ENCODE results near the gene TMEM245. TPM values are rescaled to one million over a fixed set of nuclear protein-coding genes. Genes with fewer than 3 reads are reported as not detected.

Gene TMEM245
- total RNA-seq, 1 donor from 2014 or later: 85.3 TPM

DNA sequence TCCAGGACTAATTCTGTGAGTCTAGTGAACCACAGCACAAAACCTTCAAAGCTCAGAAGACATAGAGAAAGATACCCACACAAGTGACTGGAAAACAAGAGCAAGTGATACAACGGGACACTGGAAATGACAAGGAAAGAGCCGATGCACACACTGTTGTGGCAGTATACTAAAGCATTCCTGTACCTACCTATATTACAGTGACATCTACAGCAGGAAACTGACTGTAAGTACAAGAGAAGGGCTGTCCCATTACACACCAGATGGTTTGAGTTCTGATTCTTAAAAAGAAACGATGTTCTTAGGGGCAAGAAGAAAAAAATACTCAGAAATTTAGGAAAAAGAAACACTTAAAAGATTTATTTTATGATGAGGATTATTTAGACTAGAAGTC lies 18.5 kb downstream of the TMEM245 start:
- Histone ChIP-seq H3K27ac (no peak overlapping the region), H3K79me2 (ENCODE audit: low read depth) (peaks cover 100% of the 10 kb centered on the region), H4K20me1 (ENCODE audit: low read depth) (peaks cover 55% of the 10 kb centered on the region), H3K4me1 (peaks cover 15% of the 10 kb centered on the region), H3K36me3 (peaks cover 19% of the 10 kb centered on the region), H3K4me2 (no peak overlapping the region), H3K4me3 (no peak overlapping the region), H3K9me3 (ENCODE audit: low read depth) (no peaks in the 10 kb centered on the region), H2AFZ (replicated peaks) (no peak overlapping the region), H3F3A (ENCODE audit: low read depth) (peaks cover 3% of the 10 kb centered on the region), H3K9ac (no peak overlapping the region), H3K27me3 (no peaks in the 10 kb centered on the region)
- no peaks in the 10 kb centered on the region for H3K27me3 Mint-ChIP-seq (ENCODE audit: insufficient read depth, low read depth)
- H3K27ac Mint-ChIP-seq: no peak overlapping the region
- H3K9me3 Mint-ChIP-seq: peaks cover 12% of the 10 kb centered on the region
- DNase-seq (ENCODE audit: low spot score): no peak
- TF ChIP-seq EZH2phosphoT487 (IDR thresholded peaks at IDR 0.05): no peak
- TF ChIP-seq EZH2 (IDR thresholded peaks at IDR 0.05): no peak
- TF ChIP-seq, protein P1, sequence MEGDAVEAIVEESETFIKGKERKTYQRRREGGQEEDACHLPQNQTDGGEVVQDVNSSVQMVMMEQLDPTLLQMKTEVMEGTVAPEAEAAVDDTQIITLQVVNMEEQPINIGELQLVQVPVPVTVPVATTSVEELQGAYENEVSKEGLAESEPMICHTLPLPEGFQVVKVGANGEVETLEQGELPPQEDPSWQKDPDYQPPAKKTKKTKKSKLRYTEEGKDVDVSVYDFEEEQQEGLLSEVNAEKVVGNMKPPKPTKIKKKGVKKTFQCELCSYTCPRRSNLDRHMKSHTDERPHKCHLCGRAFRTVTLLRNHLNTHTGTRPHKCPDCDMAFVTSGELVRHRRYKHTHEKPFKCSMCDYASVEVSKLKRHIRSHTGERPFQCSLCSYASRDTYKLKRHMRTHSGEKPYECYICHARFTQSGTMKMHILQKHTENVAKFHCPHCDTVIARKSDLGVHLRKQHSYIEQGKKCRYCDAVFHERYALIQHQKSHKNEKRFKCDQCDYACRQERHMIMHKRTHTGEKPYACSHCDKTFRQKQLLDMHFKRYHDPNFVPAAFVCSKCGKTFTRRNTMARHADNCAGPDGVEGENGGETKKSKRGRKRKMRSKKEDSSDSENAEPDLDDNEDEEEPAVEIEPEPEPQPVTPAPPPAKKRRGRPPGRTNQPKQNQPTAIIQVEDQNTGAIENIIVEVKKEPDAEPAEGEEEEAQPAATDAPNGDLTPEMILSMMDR (IDR thresholded peaks at IDR 0.05): no peak
- peaks cover 34% of the 10 kb centered on the region for H3K36me3 Mint-ChIP-seq
- H3K4me3 Mint-ChIP-seq: no peak overlapping the region
- H3K4me1 Mint-ChIP-seq: peaks cover 18% of the 10 kb centered on the region

DNA sequence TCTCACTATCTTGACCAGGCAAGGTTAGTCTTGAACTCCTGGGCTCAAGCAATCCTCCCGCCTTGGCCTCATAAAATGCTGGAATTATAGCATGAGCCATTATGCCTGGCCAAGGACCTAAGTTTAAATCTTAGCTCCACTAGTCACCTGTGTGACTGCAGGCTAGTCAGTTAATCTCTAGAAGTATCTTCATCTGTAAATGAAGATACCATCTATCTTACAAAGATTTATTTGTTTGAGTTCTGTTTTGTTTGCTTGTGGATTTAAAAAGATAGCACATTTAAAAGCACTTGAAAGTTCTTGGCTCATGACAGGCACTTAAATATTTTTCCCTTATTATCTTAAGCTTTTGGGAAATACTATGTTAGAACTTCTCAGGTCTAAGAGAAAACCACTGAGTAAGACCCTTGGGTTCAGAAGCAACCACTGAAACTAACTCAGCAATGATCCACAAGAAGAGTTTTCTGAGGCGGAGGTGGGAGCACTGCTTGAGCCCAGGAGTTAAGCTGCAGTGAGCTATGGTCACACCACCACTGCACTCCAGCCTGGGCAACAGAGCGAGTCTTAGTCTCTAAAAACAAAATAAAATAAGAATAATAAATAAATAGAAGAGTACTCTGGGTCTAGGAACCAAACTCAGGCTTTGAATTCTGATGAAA lies 19.1 kb downstream of the TMEM245 start:
- Histone ChIP-seq H3K27ac (no peak overlapping the region), H4K20me1 (ENCODE audit: low read depth) (peaks cover 58% of the 10 kb centered on the region), H3K4me2 (no peak overlapping the region), H3K4me3 (no peak overlapping the region), H2AFZ (replicated peaks) (no peak overlapping the region), H3K36me3 (peaks cover 18% of the 10 kb centered on the region), H3F3A (ENCODE audit: low read depth) (peaks cover 3% of the 10 kb centered on the region), H3K79me2 (ENCODE audit: low read depth) (peaks cover 100% of the 10 kb centered on the region), H3K4me1 (peaks cover 15% of the 10 kb centered on the region), H3K27me3 (no peaks in the 10 kb centered on the region), H3K9me3 (ENCODE audit: low read depth) (no peaks in the 10 kb centered on the region), H3K9ac (no peak overlapping the region)
- Mint-ChIP-seq H3K4me1 (peaks cover 18% of the 10 kb centered on the region), H3K4me3 (no peak overlapping the region), H3K36me3 (peaks cover 38% of the 10 kb centered on the region), H3K27ac (no peak overlapping the region), H3K27me3 (ENCODE audit: insufficient read depth, low read depth) (peaks cover 2% of the 10 kb centered on the region), H3K9me3 (peaks cover 12% of the 10 kb centered on the region)
- no peak for DNase-seq (ENCODE audit: low spot score)
- TF ChIP-seq EZH2phosphoT487 (IDR thresholded peaks at IDR 0.05) (no peak), EZH2 (IDR thresholded peaks at IDR 0.05) (no peak)
- TF ChIP-seq, protein P1 (IDR thresholded peaks at IDR 0.05): no peak

DNA sequence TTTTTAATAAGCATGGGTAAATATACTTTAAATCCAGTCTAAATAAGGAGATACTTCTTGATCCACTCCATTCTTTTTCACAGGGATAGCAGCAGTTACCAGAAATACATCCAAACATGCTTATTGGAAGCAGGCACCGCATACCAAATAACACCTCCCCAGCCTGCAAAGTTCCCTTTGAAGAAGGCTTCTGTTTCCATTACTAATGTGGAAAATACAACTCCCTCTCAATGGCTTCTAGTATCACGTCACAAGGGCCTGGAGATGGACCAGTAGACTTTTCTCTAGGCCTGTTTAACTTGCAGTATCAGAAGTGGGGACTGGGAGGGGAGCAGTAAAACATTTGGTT lies 20.8 kb downstream of the TMEM245 start:
- peak overlapping the region; percentile 3 for H3K27ac ChIP-seq
- peaks cover 18% of the 10 kb centered on the region for H3K4me1 Mint-ChIP-seq
- no peak overlapping the region for H3K27ac Mint-ChIP-seq
- no peak for TF ChIP-seq EZH2phosphoT487 (IDR thresholded peaks at IDR 0.05)
- TF ChIP-seq EZH2 (IDR thresholded peaks at IDR 0.05): no peak
- TF ChIP-seq, protein P1 (IDR thresholded peaks at IDR 0.05): no peak
- H3K36me3 ChIP-seq: peaks cover 1% of the 10 kb centered on the region
- no peak overlapping the region for H2AFZ ChIP-seq (replicated peaks)
- H3K79me2 ChIP-seq (ENCODE audit: low read depth): peaks cover 100% of the 10 kb centered on the region
- H3K9ac ChIP-seq: no peak overlapping the region
- H3K36me3 Mint-ChIP-seq: peaks cover 26% of the 10 kb centered on the region
- H3K9me3 Mint-ChIP-seq: peaks cover 4% of the 10 kb centered on the region
- H3K27me3 ChIP-seq: no peaks in the 10 kb centered on the region
- peaks cover 2% of the 10 kb centered on the region for H3K27me3 Mint-ChIP-seq (ENCODE audit: insufficient read depth, low read depth)
- H3K9me3 ChIP-seq (ENCODE audit: low read depth): no peaks in the 10 kb centered on the region
- no peak for DNase-seq (ENCODE audit: low spot score)
- no peak overlapping the region for H3K4me3 Mint-ChIP-seq
- peaks cover 15% of the 10 kb centered on the region for H3K4me1 ChIP-seq
- H3F3A ChIP-seq (ENCODE audit: low read depth): peaks cover 3% of the 10 kb centered on the region
- H3K4me3 ChIP-seq: no peak overlapping the region
- peaks cover 71% of the 10 kb centered on the region for H4K20me1 ChIP-seq (ENCODE audit: low read depth)
- peak overlapping the region; percentile 40 for H3K4me2 ChIP-seq
